Measurements from ENCODE around the gene SYCP2. TPM values are rescaled to one million over a fixed set of nuclear protein-coding genes. Genes with fewer than 3 reads are reported as not detected.

SYCP2 gene
- total and polyA plus RNA-seq, 4 donors, result 1.0 to 6.7 (median 2.5) TPM

DNA sequence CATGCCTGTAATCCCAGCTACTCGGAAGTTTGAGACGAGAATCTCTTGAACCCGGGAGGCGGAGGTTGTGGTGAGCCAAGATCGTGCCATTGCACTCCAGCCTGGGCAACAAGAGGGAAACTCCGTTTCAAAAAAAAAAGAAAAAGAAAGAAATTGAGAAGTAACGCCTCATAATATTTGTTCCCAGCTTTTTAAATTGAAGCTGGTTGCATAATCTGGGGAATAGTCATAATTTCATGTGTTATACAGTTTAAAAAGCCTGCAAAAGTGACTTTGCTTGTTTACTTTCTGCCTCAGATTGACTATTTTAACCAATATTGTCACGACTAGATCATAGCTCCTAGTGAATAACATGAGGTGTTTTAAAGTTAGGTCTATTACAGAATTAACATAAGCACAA lies 13.9 kb upstream of the SYCP2 start:
- Histone ChIP-seq H3K27ac (ENCODE audit: low read depth in 1 of 2, low read length in 1 of 2) (no peak overlapping the region), H3K36me3 (ENCODE audit: control insufficient read depth in 4 of 4, insufficient read depth in 4 of 4, low read length in 4 of 4) (peaks cover 0 to 21% (median 8%) of the 10 kb centered on the region in 4 donors), H3K27me3 (ENCODE audit: control insufficient read depth in 3 of 3, insufficient read depth in 3 of 3, low read length in 2 of 3) (no peaks in the 10 kb centered on the region), H3K9me3 (ENCODE audit: control insufficient read depth in 4 of 4, insufficient read depth in 3 of 4, low read length in 3 of 4) (no peaks in the 10 kb centered on the region), H3K4me1 (ENCODE audit: control insufficient read depth in 5 of 5, insufficient read depth in 5 of 5, low read length in 5 of 5) (peaks cover 0 to 44% (median 10%) of the 10 kb centered on the region in 5 donors), H3K9ac (ENCODE audit: insufficient read depth in 1 of 2, low read length in 2 of 2) (no peak overlapping the region), H3K4me3 (no peak overlapping the region)
- TF ChIP-seq, protein P1, sequence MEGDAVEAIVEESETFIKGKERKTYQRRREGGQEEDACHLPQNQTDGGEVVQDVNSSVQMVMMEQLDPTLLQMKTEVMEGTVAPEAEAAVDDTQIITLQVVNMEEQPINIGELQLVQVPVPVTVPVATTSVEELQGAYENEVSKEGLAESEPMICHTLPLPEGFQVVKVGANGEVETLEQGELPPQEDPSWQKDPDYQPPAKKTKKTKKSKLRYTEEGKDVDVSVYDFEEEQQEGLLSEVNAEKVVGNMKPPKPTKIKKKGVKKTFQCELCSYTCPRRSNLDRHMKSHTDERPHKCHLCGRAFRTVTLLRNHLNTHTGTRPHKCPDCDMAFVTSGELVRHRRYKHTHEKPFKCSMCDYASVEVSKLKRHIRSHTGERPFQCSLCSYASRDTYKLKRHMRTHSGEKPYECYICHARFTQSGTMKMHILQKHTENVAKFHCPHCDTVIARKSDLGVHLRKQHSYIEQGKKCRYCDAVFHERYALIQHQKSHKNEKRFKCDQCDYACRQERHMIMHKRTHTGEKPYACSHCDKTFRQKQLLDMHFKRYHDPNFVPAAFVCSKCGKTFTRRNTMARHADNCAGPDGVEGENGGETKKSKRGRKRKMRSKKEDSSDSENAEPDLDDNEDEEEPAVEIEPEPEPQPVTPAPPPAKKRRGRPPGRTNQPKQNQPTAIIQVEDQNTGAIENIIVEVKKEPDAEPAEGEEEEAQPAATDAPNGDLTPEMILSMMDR (IDR thresholded peaks at IDR 0.05; ENCODE audit: control extremely low read depth, extremely low read depth), result no peak
- DNase-seq, result no peak
- no peak for ATAC-seq (ENCODE audit: insufficient read depth, low FRiP score)
- 66 to 72% methylated on average over 8 of the region's 8 CpGs for WGBS, 2 donors

DNA sequence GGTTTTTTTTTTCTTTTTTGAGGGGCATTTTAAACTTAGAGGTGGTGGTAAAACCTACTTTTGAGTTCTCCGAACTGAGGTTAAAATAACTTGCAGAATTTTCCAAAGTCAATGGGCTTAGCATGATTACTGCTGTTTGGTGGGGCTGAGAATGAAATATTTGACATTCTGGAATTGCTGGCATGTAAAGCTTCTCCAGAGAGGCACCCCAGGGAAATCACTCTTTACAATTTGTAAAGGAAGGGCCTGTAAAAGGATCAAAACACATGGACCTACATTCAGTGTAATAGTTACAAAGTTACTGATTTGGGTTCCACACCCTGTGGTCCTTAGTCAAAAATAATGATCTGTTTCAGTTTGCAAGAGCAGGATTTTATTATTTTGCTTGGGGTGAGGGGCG lies 12.3 kb upstream of the SYCP2 start:
- TF ChIP-seq, protein P1 (IDR thresholded peaks at IDR 0.05; ENCODE audit: control extremely low read depth, extremely low read depth), result no peak
- Histone ChIP-seq H3K9ac (ENCODE audit: insufficient read depth in 1 of 2, low read length in 2 of 2) (no peak overlapping the region), H3K4me1 (ENCODE audit: control insufficient read depth in 5 of 5, insufficient read depth in 5 of 5, low read length in 5 of 5) (peaks cover 0 to 58% (median 14%) of the 10 kb centered on the region in 5 donors), H3K36me3 (ENCODE audit: control insufficient read depth in 4 of 4, insufficient read depth in 4 of 4, low read length in 4 of 4) (peaks cover 0 to 21% (median 8%) of the 10 kb centered on the region in 4 donors), H3K27me3 (ENCODE audit: control insufficient read depth in 3 of 3, insufficient read depth in 3 of 3, low read length in 2 of 3) (no peaks in the 10 kb centered on the region), H3K9me3 (ENCODE audit: control insufficient read depth in 4 of 4, insufficient read depth in 3 of 4, low read length in 3 of 4) (no peaks in the 10 kb centered on the region), H3K4me3 (no peak overlapping the region), H3K27ac (ENCODE audit: low read depth in 1 of 2, low read length in 1 of 2) (peak overlapping the region in 1 of 2 donors; percentile 33)
- ATAC-seq (ENCODE audit: insufficient read depth, low FRiP score) (no peak), DNase-seq (no peak)
- 84 to 92% methylated on average over 2 of the region's 2 CpGs for WGBS, 2 donors

DNA sequence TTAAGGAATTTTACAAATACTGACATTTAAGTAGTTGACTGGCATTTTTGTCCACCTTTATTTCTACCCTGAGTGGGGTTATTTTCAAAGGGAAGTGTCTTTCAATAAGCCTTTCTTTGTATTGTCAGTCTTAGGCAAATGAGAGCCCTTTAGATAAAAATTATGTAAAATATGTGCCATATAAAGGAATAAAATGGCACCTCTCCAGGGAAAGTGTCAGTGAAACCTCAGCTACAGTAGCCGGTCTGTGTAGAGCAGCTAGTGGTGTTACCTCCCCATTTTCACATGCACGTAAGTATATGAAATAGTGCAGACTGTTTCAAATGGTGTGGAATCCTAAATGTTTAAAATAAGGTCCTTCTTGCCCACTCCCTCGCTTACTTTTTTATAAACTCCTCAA lies 11.7 kb upstream of the SYCP2 start:
- Histone ChIP-seq H3K27me3 (ENCODE audit: control insufficient read depth in 3 of 3, insufficient read depth in 3 of 3, low read length in 2 of 3) (no peaks in the 10 kb centered on the region), H3K9ac (ENCODE audit: insufficient read depth in 1 of 2, low read length in 2 of 2) (no peak overlapping the region), H3K27ac (ENCODE audit: low read depth in 1 of 2, low read length in 1 of 2) (no peak overlapping the region), H3K9me3 (ENCODE audit: control insufficient read depth in 4 of 4, insufficient read depth in 3 of 4, low read length in 3 of 4) (no peaks in the 10 kb centered on the region), H3K36me3 (ENCODE audit: control insufficient read depth in 4 of 4, insufficient read depth in 4 of 4, low read length in 4 of 4) (peaks cover 0 to 21% (median 8%) of the 10 kb centered on the region in 4 donors), H3K4me1 (ENCODE audit: control insufficient read depth in 5 of 5, insufficient read depth in 5 of 5, low read length in 5 of 5) (peaks cover 0 to 58% (median 14%) of the 10 kb centered on the region in 5 donors), H3K4me3 (no peak overlapping the region)
- ATAC-seq (ENCODE audit: insufficient read depth, low FRiP score), result no peak
- TF ChIP-seq, protein P1 (IDR thresholded peaks at IDR 0.05; ENCODE audit: control extremely low read depth, extremely low read depth), result no peak
- 61 to 76% methylated on average over 3 of the region's 3 CpGs for WGBS, 2 donors
- no peak for DNase-seq

DNA sequence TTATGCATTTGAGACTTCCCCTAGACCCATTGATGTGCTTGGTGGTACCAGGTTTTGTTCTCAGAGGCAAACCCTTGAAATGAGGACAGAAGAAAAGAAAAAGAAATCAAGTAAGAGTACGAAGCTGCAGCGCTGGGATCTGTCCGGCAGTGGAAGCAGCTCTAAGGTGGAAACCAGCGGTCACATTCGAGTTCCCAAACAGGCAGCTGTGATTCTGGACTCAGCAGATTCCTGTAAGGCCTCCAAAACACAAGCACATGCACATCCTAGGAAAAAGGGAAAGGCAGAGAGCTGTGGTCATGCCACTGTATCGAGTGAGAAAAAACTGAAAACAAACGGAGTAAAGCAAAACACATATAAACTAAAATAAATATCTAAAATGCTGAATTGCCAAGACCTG lies 11.3 kb upstream of the SYCP2 start:
- no peaks in the 10 kb centered on the region for H3K9me3 ChIP-seq (ENCODE audit: control insufficient read depth in 4 of 4, insufficient read depth in 3 of 4, low read length in 3 of 4)
- DNase-seq (no peak), ATAC-seq (ENCODE audit: insufficient read depth, low FRiP score) (no peak)
- no peak overlapping the region for H3K4me3 ChIP-seq
- no peak overlapping the region for H3K9ac ChIP-seq (ENCODE audit: insufficient read depth in 1 of 2, low read length in 2 of 2)
- peaks cover 0 to 21% (median 8%) of the 10 kb centered on the region in 4 donors for H3K36me3 ChIP-seq (ENCODE audit: control insufficient read depth in 4 of 4, insufficient read depth in 4 of 4, low read length in 4 of 4)
- no peaks in the 10 kb centered on the region for H3K27me3 ChIP-seq (ENCODE audit: control insufficient read depth in 3 of 3, insufficient read depth in 3 of 3, low read length in 2 of 3)
- 87 to 91% methylated on average over 7 of the region's 7 CpGs for WGBS, 2 donors
- no peak overlapping the region for H3K27ac ChIP-seq (ENCODE audit: low read depth in 1 of 2, low read length in 1 of 2)
- TF ChIP-seq, protein P1 (IDR thresholded peaks at IDR 0.05; ENCODE audit: control extremely low read depth, extremely low read depth), result no peak
- peaks cover 0 to 58% (median 14%) of the 10 kb centered on the region in 5 donors for H3K4me1 ChIP-seq (ENCODE audit: control insufficient read depth in 5 of 5, insufficient read depth in 5 of 5, low read length in 5 of 5)
